GM19452 (cell line): ENCODE data around the gene SORBS2.

Experiments used
- ATAC-seq: cut with Tn5 transposase; IDR thresholded peaks from one replicate; pipeline ENCODE4 v1.9.1; 2021; ENCODE audit not compliant: unreplicated experiment

Gene SORBS2

DNA sequence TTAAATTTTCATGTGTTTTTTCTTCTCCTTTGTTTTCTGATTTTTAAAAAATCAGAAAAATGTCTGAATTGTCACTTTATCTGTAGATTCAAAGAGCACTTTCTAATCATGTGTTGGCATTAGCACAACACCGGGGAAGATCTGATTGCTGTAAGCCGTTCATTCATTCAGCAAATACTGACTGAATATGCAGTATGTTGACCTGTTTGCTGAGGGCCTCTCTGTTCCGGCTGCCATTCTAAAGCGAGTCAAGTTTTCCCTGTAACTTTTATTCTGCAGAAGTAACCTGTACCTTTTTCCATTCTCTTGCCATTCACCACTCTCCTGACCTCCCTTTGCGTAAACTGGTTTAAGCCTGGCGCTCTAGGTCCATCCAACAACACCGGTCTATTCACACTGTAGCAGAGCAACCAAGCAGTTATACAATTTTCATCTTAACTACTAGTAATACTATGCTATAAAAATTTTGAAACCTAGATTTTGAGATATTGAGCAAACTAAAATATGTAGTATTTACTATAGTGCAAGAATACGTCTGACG lies 6.7 kb downstream of the SORBS2 start:
- no peak for ATAC-seq

DNA sequence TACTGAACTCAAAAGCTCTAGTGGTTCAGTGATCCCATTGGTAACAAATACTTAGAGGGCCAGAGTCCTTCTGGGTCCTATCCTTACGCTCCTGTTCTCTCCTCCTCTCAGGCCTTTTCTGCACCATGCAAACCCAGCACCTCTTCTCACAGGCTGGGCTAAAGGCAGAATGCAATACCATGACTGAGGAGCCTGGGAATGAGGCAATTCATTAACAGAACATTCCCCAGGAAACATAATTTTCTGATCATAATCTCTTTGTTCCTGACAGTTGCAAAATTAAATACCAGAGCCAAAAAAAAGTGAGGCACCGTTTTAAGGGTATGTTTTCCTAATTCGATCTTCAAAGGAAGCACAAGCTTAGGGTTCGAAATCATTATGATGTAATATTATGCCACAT lies 9.0 kb downstream of the SORBS2 start:
- ATAC-seq = no peak

DNA sequence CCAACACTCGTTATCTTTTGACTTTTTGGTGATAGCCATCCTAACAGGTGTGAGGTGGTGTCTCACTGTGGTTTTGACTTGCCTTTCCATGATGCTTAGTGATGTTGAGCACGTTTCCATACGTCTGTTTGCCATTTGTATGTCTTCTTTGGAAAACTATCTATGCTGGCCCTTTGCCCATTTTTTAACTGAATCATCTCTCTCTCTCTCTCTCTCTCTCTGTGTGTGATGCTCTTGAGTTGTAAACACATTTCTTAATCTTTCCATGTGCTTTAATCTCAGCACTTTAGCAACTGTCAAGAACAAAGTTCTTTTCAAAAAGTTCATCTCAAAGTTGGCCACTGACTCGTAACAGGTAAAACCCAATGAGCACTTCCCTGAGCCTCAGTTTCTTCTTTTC lies 10.5 kb downstream of the SORBS2 start:
- no peak for ATAC-seq

DNA sequence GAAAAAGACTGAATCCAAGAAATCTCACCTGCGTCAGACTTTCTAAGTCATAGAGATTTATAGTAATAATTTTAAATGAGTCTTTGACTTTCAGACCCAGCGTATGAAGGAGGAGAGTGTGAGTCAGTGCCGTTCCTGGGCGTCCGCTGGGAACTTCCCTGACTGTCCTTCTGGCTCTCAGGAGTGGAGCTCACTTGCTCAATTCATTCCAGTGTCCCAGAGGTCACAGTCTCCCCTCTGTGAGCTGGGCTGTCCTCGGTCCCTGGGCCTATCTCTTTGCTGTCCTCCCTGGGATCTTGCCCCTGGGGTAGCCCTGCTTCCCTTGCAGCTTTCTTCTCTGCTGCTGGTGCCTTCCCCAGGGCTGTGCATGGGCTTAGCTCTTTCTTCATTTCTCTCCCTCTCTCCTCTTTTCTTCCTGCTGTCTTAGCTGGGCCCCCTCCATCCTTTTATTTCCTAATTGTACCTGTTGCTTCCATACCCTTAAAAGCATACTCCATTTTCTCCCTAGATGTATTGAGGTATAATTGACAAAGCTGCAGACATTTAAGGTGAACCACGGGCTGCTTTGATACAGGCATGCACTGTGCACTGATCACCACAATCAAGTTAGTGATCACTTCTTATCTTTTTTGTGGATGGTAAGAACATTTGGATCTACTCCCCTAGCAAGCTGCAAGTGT lies 11.6 kb downstream of the SORBS2 start:
- no peak for ATAC-seq

DNA sequence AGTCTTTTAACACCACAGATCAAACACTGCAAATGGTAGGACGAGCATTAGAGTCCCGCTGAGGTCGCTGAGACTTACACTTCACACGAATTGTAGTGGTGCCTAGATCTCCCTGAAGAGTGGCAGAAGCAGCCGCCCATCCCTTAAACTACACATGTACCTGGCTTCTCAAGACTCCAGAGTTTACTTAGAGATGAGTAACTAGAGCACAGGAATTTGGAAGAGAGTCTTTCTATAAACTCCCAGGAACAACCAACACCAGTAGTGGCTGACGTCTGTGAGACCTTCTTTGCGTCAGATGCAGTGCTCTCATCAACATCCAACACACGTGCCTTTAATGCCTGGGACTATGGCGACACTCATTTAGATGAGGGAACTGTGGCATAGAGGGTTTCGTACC lies 12.6 kb downstream of the SORBS2 start:
- ATAC-seq = no peak

DNA sequence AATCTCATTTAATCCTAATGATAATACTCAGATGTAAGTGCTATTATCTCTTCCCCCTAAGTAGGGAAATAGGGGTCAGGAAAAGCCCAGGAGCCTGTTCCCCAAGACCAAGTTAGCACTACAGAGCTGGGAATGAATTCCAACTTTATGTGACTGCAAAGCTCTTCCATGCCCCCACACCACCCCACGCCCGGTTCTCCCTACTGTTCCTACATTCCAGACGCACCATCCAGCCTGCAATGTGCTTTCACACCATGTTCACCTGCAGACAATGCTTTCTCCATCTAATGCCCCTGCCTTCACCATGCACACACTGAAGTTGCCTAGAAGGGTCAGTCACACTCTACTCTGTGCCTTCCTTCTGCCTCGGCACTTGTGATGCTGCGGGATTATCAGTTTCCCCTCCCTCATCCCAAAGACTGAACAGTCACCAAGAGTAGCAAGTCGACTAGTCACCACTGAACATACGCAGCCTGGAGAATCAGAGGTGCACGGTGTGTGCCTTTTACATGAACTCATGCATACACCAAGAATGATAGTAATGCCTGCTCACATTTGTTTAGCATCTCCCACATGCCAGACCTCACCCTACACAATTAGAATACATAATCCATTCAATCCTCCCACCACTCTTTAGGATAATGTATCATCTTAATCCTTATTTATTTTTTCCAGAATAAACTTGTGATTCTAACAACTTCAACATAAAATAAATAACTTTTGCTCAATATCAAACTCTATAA lies 14.2 kb downstream of the SORBS2 start:
- ATAC-seq = no peak

DNA sequence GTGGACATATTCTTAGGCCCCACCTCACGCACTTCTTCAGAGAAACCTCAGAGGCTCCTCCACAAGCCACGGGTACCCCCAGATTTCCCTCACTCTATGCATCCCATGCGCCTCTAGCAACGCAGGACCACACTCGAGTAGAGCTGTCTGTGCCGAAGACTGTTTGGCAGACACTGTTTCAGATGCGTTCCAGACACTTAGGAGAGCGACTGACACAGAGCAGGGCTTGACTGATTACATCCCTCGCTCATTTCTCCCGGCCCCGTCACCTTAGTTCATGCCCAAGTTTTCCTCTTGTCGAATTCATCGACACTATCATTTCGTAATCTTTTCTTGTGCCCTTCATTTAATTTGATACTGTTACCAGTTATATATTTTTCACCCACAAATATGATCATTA lies 15.0 kb downstream of the SORBS2 start:
- ATAC-seq = no peak

DNA sequence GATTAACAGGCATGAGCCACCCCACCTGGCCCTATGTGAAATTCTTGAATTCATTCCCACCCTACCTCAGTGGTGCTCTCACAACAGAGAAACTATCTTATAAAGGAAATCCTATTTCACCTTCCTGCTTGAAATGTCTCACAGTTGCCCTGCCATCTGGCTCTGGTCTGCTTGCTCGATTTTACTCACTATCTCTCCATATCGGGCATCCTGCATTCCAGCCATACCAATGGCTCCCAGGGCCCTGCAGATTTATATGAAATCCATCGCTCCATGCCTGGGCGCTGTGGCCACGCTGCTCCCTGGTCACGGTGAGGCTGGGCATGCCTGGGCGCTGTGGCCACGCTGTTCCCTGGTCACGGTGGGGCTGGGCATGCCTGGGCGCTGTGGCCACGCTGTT lies 15.8 kb downstream of the SORBS2 start:
- ATAC-seq = no peak

DNA sequence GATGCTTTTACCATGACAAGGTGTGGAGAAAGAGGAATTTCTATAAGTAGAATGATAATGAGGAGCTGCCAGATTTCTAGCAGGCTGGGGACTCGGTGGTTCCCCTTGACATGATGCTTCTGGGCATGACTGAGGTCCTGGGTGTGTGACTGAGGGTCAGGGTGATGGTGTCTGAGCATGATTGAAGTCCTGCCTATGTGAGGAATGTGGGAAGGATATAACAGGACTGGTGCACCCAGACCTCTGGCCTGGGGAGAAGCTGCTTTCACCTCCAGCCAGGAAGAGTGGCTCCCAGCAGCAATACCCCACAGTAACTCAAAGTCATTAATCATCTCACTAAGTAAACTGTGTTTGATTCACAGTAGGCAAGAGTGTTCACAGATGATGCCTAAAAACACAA lies 17.4 kb downstream of the SORBS2 start:
- no peak for ATAC-seq

DNA sequence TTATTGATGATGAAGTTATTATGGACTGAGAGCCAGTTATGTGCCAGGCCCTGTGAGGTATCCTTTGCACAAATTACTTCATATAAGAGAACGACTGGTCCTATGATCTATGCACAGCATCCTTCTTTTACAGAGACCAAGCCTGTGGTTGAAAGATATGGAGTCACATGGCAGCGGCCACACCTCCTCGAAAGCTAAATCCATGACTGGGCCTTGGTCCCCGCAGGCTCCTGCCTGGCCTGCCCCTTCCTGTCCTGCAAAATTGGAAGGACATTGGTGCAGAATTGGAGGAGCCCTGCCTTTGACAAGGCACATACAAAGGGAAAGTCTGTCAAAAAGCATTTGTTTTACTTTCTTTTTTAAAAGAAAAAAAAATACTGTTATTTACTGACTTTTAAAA lies 18.3 kb downstream of the SORBS2 start:
- no peak for ATAC-seq

DNA sequence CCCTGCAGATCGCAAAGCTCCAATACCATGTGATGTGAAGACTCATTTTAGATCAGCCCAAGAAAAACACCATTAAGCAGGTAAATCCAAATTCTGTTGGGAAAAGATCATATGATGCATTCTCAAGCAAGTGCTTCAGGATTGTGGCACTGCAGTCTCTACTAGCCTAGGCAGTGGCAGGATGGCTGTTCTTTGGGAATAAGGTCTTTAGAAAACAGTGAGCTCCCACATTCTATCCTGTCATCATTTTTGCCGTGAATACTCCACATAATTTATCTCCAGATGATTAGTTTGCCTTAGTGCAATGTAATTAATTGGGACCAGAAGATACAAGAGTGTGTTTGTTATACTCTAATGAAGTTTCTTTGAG lies 18.9 kb downstream of the SORBS2 start:
- no peak for ATAC-seq

DNA sequence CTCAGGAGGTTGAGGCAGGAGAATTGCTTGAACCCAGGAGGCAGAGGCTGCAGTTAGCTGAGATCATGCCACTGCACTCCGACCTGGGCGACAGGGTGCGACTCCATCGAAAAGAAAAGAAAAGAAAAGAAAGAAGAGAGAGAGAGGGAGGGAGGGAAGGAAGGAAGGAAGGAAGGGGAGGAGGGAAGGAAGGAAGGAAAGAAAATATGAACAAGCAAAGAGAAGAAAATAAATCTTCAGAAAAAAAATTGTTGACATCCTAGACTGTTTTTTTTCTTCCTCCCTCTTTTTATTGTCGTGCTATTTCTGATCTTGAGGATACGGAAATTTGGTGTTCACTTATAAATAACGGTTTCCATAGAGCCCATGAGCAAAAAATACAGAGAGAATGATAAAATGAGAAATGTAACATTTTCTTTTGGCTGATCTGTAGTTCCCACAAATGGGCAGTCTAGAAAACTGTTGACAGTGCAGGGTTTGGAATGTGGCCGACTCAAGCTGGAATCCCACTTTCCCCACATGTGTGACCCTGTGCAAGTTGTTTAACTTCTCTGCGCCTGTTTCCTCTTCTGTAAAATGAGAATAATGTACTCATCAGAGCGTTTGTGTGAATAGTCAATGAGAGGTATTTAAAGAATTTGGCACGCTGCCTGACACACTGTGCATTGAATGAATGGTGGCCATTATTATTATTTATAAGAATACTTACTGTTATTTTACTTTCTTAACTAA lies 19.4 kb downstream of the SORBS2 start:
- ATAC-seq = no peak

DNA sequence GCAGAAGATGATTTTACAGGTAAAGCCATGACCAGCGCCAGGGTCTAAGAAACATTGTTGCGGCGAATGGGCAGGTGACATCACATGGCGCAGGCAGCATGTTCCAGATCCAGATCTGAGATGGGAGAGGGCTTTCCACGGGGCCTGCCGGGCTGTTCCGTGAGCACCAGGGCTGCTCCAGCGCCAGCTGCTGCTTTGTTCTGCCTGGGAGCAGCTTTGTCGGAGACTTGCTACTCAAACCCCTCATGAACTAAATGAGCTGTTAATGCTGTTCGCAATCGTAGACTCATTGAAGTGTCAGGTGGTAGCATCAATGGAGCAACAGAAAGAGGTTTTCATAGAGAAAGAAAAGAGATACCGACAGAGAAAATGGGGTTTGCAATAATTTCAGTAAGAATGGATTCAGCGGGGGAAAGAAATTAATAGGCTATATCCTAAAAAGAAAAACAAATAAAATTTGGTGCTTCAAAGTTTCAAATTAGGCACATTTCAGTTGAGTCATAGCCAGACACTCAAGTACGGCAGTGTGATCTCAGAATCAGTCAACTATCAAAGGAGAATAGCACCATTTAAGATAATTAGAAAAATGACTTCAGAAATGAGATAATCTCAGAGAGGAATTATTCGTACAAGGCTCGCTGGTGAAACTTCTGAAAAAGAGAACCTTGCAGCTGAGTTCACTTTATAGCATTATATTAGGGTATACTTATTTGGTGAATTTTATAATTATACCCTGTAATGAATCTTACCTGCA lies 23.9 kb downstream of the SORBS2 start:
- ATAC-seq = no peak

DNA sequence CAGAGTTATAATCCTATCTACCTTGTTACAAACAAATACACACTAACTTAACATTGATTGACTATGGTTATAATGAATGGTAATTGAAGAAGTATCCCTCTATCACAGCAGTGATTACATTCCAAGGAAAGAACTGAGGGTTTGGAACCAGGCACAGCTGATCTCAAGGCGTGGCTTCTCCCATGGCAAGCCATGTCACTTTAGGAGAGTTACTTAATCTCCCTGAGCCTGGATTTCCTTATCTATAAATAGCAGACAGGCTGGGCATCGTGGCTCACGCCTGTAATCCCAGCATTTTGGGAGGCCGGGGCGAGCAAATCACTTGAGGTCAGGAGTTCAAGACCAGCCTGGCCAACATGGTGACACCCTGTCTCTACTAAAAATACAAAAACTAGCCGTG lies 25.6 kb downstream of the SORBS2 start:
- ATAC-seq = no peak

DNA sequence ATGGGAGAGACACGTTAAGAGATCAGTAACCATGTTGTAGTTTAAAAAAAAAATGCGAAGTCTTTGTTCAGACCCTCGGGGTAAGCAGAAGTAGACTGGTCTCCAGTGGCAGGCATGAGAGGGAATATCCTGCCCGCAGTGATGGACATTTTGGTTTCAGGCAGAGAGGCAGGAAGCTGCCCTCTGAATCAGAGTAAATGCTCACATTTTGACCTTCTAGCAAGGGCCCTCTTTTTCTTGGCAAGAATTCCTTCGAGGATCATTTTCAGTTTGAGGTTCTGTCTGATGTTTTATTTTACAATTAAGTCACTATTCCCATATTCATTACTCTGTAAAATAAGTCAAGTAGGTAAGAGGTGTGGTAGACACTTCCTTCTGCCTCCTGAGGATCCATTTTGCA lies 28.4 kb downstream of the SORBS2 start:
- ATAC-seq = no peak

DNA sequence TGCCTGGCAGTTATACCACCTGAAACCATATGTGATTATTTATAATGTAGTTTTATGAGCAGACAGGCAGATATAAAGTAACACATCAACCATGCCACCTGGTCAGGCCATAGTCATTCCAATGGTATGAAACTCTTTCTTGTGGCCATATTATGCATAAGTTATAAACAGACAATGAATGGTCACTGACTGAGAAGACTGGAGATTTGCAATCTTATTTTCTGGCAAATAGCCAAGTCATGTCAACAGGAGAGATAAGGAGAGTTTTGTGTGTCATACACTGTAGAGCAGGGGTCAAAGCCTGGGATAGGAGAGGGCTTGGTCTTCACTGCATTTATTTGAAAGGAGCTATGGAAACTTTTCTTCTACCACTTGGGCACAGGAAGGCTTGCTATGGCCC lies 29.5 kb downstream of the SORBS2 start:
- ATAC-seq = no peak

DNA sequence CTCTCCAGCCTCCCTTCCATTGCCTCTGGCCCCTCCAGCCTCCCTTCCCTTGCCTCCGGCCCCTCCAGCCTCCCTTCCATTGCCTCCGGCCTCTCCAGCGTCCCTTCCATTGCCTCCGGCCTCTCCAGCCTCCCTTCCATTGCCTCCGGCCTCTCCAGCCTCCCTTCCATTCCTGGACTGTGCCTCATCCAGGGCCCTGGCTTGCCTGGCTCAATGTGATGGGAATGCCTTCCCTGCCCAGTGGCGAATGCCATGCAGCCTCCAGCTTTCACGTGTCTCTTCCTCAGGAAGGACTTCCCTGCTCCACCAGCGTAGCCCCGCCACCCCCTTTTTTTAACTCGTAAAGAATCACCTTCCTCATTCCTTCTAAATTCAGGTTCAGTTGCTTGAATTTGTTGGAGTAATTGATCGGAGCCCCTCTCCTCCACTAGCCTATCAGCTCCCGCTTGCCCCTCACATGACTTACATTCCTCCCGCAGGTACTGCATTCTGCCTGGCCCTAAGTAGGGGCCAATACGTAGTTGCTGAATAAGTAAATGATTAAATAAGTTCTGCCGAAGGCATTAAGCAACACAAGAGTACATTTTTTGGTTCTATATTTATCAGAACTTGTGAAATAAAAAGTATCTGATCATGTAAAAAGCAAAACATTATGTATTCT lies 30.3 kb downstream of the SORBS2 start:
- no peak for ATAC-seq

DNA sequence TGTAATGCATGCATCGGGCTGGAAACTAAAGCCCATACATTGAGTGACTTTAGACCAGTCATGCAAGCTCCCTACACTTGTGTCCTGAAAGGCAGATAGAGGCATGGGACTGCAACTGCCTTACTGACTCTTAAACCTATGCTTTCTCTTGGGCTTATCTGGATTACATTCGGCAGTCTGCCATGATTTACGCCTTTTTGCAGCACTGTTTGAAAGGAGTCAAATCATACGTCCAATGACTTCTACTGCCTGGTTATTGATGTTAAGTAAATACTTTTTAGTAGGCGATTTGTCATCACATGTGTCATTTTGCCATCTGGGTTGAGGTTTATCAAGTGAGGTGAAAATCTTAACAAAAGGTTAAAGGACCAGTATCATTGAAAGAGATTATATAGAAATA lies 31.5 kb downstream of the SORBS2 start:
- ATAC-seq = no peak

DNA sequence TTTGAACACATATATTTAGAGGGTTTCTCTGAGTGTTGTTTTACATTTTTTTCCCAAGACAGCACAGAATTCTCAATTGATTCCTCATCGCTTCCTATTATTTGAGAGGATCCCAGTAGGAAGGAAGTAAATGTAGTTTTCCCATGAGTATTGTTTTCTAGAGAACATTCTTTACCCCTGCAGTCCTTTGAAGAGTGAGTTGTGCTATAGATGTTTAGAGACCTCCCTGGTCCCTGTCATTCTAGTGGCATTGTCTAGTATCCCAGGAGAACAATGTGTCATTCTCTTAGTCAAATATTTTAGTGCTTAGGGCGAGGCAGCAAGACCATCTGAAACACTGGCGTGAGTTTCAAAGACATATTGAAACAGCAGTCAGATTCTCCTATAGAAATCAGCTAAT lies 32.5 kb downstream of the SORBS2 start:
- no peak for ATAC-seq

DNA sequence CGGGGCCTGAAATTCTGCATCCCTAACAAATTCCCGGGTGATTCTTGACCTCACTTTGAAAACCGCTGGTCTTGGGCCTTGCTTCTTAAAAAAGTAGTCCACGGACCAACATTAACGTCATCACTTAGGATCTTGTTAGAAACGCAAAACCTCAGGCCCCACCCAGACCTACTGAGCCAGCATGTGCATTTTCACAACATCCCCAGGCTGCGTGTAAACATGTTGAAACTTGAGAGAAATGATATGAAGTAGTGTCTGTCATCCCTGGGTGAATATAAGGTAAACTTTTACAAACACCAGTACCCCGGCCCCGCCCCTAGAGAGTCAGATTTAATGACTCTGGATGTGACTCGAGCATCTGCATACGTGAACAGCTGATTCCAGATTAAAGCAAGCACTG lies 33.7 kb downstream of the SORBS2 start:
- ATAC-seq = no peak
